ENCODE measurements around the gene PHF2. TPM values are rescaled to one million over a fixed set of nuclear protein-coding genes. Genes with fewer than 3 reads are reported as not detected.

Gene PHF2
- total RNA-seq, 3 donors from 2014 or later = 24.8 to 26.9 (median 25.9) TPM

- H3K27ac ChIP-seq = no peak overlapping the region
- H3K27me3 ChIP-seq = no peaks in the 10 kb centered on the region
- no peaks in the 10 kb centered on the region for H3K9me3 ChIP-seq
- intact Hi-C loops (cut with DNase I; ENCODE audit: low total_unique reads) = no loop called here
- no peaks in the 10 kb centered on the region for H3K4me1 ChIP-seq
- DNase-seq (ENCODE audit: low spot score in 2 of 2) = no peak
- TF ChIP-seq POLR2A (IDR thresholded peaks at IDR 0.05) (no peak), POLR2AphosphoS5 (IDR thresholded peaks at IDR 0.05) (no peak)
- TF ChIP-seq, protein P1, sequence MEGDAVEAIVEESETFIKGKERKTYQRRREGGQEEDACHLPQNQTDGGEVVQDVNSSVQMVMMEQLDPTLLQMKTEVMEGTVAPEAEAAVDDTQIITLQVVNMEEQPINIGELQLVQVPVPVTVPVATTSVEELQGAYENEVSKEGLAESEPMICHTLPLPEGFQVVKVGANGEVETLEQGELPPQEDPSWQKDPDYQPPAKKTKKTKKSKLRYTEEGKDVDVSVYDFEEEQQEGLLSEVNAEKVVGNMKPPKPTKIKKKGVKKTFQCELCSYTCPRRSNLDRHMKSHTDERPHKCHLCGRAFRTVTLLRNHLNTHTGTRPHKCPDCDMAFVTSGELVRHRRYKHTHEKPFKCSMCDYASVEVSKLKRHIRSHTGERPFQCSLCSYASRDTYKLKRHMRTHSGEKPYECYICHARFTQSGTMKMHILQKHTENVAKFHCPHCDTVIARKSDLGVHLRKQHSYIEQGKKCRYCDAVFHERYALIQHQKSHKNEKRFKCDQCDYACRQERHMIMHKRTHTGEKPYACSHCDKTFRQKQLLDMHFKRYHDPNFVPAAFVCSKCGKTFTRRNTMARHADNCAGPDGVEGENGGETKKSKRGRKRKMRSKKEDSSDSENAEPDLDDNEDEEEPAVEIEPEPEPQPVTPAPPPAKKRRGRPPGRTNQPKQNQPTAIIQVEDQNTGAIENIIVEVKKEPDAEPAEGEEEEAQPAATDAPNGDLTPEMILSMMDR (IDR thresholded peaks at IDR 0.05) = no peak
- H3K4me3 ChIP-seq = no peak overlapping the region
- no peaks in the 10 kb centered on the region for H3K36me3 ChIP-seq
Observed at GRCh38 chr9:93599571-93600403, 23.4 kb downstream of the PHF2 start.

GRCh38 chr9:93600504-93600903 lies 24.1 kb downstream of the PHF2 start:
- H3K4me1 ChIP-seq = no peaks in the 10 kb centered on the region
- no peaks in the 10 kb centered on the region for H3K9me3 ChIP-seq
- DNase-seq (ENCODE audit: low spot score in 2 of 2) = no peak

GRCh38 chr9:93601063-93601462 lies 24.7 kb downstream of the PHF2 start:
- Histone ChIP-seq H3K4me3 (no peak overlapping the region), H3K27me3 (no peaks in the 10 kb centered on the region), H3K4me1 (no peaks in the 10 kb centered on the region), H3K9me3 (no peaks in the 10 kb centered on the region), H3K27ac (no peak overlapping the region), H3K36me3 (no peaks in the 10 kb centered on the region)
- DNase-seq (ENCODE audit: low spot score in 2 of 2) = no peak
- intact Hi-C loops (cut with DNase I; ENCODE audit: low total_unique reads) = no loop called here
- TF ChIP-seq, protein P1 (IDR thresholded peaks at IDR 0.05) = no peak
- TF ChIP-seq POLR2A (IDR thresholded peaks at IDR 0.05) (no peak), POLR2AphosphoS5 (IDR thresholded peaks at IDR 0.05) (no peak)

More at GRCh38 chr9:93600504-93600903, 24.1 kb downstream of the PHF2 start:
- TF ChIP-seq POLR2AphosphoS5 (IDR thresholded peaks at IDR 0.05) (no peak), POLR2A (IDR thresholded peaks at IDR 0.05) (no peak)
- TF ChIP-seq, protein P1 (IDR thresholded peaks at IDR 0.05) = no peak
- H3K36me3 ChIP-seq = no peaks in the 10 kb centered on the region
- H3K27me3 ChIP-seq = no peaks in the 10 kb centered on the region
- intact Hi-C loops (cut with DNase I; ENCODE audit: low total_unique reads) = no loop called here
- H3K4me3 ChIP-seq = no peak overlapping the region
- H3K27ac ChIP-seq = no peak overlapping the region

DNA sequence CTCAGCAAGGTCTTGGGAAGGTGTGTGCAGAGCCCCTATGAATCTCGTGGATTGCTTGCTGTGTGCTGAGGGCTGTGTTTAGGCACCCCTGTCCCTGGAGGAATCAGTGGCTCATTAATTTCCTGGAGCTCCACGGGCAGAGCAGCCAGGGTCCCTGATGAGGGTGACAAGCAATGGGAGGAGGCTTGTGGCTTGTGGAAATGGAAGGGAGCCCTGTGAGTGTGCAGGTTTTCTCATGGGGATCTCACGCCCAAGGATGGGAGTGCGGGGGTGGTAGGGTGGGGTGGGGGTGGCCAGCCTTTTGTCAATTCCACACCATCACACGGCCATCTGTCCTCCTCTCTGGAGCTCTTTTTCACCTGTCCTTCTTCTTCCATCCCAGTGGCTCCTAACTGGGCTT lies 25.3 kb downstream of the PHF2 start:
- TF ChIP-seq, protein P1 (IDR thresholded peaks at IDR 0.05) = no peak
- TF ChIP-seq POLR2A (IDR thresholded peaks at IDR 0.05) = no peak
- TF ChIP-seq POLR2AphosphoS5 (IDR thresholded peaks at IDR 0.05) = no peak
- Histone ChIP-seq H3K27ac (no peak overlapping the region), H3K27me3 (no peaks in the 10 kb centered on the region), H3K9me3 (no peaks in the 10 kb centered on the region), H3K4me1 (no peaks in the 10 kb centered on the region), H3K4me3 (no peak overlapping the region), H3K36me3 (no peaks in the 10 kb centered on the region)
- intact Hi-C loops (cut with DNase I; ENCODE audit: low total_unique reads) = no loop called here
- no peak for DNase-seq (ENCODE audit: low spot score in 2 of 2)

DNA sequence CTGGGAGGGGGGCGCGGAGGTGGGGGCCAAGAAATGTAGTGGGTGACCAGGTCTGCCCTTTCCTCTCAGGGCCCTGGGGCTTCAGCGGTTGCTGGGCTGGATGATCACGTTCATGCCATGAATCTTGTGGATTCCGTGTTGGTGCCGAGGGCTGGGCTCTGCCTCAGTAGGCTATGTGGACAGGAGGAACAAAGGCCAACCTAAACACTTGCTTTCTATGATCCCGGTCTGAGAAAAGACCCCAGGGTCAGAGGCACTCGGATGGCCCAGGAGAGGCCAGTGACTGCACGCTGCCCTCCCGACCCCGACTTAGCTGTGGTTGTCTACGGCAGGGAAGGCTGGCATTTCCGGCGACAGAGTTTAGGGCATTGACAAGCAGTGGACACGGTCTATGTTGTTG lies 26.6 kb downstream of the PHF2 start:
- no peaks in the 10 kb centered on the region for H3K36me3 ChIP-seq
- peaks cover 0 to 6% of the 10 kb centered on the region in 2 donors for H3K9me3 ChIP-seq
- H3K4me3 ChIP-seq = no peak overlapping the region
- H3K4me1 ChIP-seq = no peaks in the 10 kb centered on the region
- H3K27ac ChIP-seq = no peak overlapping the region
- intact Hi-C loops (cut with DNase I; ENCODE audit: low total_unique reads) = no loop called here
- no peak for DNase-seq (ENCODE audit: low spot score in 2 of 2)
- H3K27me3 ChIP-seq = no peaks in the 10 kb centered on the region
- TF ChIP-seq POLR2AphosphoS5 (IDR thresholded peaks at IDR 0.05) (no peak), POLR2A (IDR thresholded peaks at IDR 0.05) (no peak)
- TF ChIP-seq, protein P1 (IDR thresholded peaks at IDR 0.05) = no peak

Data from breast epithelium (tissue), 4 donors.